DND-41 (cell line): ENCODE data around the gene TMEM208.

Experiments
- ATAC-seq: fragments of 200-7000 bp; cut with Tn5 transposase; 3 replicates; pipeline ENCODE4 v1.9.1; 2021; ENCODE audit warnings: low read depth; ENCODE audit not compliant: insufficient read depth
- DNase-seq: peaks from one replicate; pipeline ENCODE4 v3.0.0-alpha.2; 2020
- H2AFZ ChIP-seq: 2 replicates; pipeline ENCODE4 v1.6.0; 2012; ENCODE audit warnings: low read depth, low read length
- H3K27ac ChIP-seq: 2 replicates; pipeline ENCODE4 v1.5.1; 2012; ENCODE audit warnings: low read length, inconsistent platforms
- H3K27me3 ChIP-seq: fragments of 200-600 bp; sonication (generic); 2 replicates; pipeline ENCODE4 v1.6.0; 2012; ENCODE audit warnings: low read length, mild to moderate bottlenecking, inconsistent platforms; ENCODE audit not compliant: insufficient read depth, poor library complexity
- H3K36me3 ChIP-seq: 2 replicates; pipeline ENCODE4 v1.5.1; 2012; ENCODE audit warnings: low read length, inconsistent platforms; ENCODE audit not compliant: insufficient read depth
- H3K4me1 ChIP-seq: 2 replicates; pipeline ENCODE4 v1.5.1; 2012; ENCODE audit warnings: mild to moderate bottlenecking, low read length; ENCODE audit not compliant: insufficient read depth
- H3K4me2 ChIP-seq: 2 replicates; pipeline ENCODE4 v1.6.0; 2012; ENCODE audit warnings: mild to moderate bottlenecking, moderate library complexity, low read length, inconsistent platforms; ENCODE audit not compliant: insufficient read depth
- H3K4me3 ChIP-seq, 2 experiments: fragments of 200-600 bp in 1 of 2; shearing (Covaris generic) in 1 of 2; 2 replicates each; pipeline ENCODE4 v1.5.1; 2012 to 2016; ENCODE audit warnings: inconsistent platforms in 2 of 2, low read length in 2 of 2, mild to moderate bottlenecking in 2 of 2, low read depth in 1 of 2, moderate library complexity in 1 of 2
- H3K79me2 ChIP-seq: 2 replicates; pipeline ENCODE4 v1.6.0; 2012; ENCODE audit warnings: low read length, inconsistent platforms; ENCODE audit not compliant: insufficient read depth
- H3K9ac ChIP-seq: 2 replicates; pipeline ENCODE4 v1.6.0; 2012; ENCODE audit warnings: low read depth, mild to moderate bottlenecking, inconsistent platforms, low read length, moderate library complexity
- H3K9me3 ChIP-seq: 2 replicates; pipeline ENCODE4 v1.5.1; 2012; ENCODE audit warnings: low read length, moderate library complexity, mild to moderate bottlenecking, inconsistent platforms; ENCODE audit not compliant: insufficient read depth, severe bottlenecking
- H4K20me1 ChIP-seq: 2 replicates; pipeline ENCODE4 v1.6.0; 2012; ENCODE audit warnings: low read length; ENCODE audit not compliant: insufficient read depth
- EZH2 ChIP-seq: IDR thresholded peaks from 3 replicates; pipeline ENCODE4 v1.6.1; 2012; ENCODE audit warnings: borderline replicate concordance, low read depth, mild to moderate bottlenecking, moderate library complexity, low read length, inconsistent platforms; ENCODE audit not compliant: severe bottlenecking
- TF ChIP-seq, protein P1 (sequence below): IDR thresholded peaks from 2 replicates; pipeline ENCODE4 v1.5.1; 2012; ENCODE audit warnings: borderline replicate concordance, low read length, moderate library complexity, mild to moderate bottlenecking; ENCODE audit not compliant: poor library complexity, severe bottlenecking; ENCODE audit errors: extremely low read depth

Gene TMEM208

DNA sequence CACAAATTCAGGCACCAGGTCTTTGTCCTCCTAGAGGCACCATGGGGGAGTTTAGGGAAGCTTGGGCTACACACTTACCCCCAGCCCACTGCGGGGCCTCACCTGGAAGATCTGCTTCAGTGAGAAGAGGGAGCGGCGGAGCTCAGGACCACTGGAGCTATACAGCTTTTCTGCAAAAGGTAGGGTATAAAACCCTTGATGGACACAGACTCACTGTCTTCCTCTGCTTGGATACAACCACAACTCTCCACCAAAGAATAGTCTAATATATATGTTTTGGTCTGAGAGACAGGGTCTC lies 11.3 kb downstream of the TMEM208 start:
- DNase-seq (no peak), ATAC-seq (no peak)
- Histone ChIP-seq H3K4me1 (peaks cover 25% of the 10 kb centered on the region), H3K9ac (no peak overlapping the region), H3K4me3 (no peak overlapping the region), H3K79me2 (peaks cover 17% of the 10 kb centered on the region; the same call in 1 of the 2 replicates), H2AFZ (no peak overlapping the region), H4K20me1 (peaks cover 9% of the 10 kb centered on the region), H3K9me3 (no peaks in the 10 kb centered on the region), H3K27ac (no peak overlapping the region), H3K36me3 (peaks cover 30% of the 10 kb centered on the region), H3K4me2 (no peak overlapping the region), H3K27me3 (no peaks in the 10 kb centered on the region)
- TF ChIP-seq EZH2, result no peak
- TF ChIP-seq, protein P1, sequence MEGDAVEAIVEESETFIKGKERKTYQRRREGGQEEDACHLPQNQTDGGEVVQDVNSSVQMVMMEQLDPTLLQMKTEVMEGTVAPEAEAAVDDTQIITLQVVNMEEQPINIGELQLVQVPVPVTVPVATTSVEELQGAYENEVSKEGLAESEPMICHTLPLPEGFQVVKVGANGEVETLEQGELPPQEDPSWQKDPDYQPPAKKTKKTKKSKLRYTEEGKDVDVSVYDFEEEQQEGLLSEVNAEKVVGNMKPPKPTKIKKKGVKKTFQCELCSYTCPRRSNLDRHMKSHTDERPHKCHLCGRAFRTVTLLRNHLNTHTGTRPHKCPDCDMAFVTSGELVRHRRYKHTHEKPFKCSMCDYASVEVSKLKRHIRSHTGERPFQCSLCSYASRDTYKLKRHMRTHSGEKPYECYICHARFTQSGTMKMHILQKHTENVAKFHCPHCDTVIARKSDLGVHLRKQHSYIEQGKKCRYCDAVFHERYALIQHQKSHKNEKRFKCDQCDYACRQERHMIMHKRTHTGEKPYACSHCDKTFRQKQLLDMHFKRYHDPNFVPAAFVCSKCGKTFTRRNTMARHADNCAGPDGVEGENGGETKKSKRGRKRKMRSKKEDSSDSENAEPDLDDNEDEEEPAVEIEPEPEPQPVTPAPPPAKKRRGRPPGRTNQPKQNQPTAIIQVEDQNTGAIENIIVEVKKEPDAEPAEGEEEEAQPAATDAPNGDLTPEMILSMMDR, result no peak

DNA sequence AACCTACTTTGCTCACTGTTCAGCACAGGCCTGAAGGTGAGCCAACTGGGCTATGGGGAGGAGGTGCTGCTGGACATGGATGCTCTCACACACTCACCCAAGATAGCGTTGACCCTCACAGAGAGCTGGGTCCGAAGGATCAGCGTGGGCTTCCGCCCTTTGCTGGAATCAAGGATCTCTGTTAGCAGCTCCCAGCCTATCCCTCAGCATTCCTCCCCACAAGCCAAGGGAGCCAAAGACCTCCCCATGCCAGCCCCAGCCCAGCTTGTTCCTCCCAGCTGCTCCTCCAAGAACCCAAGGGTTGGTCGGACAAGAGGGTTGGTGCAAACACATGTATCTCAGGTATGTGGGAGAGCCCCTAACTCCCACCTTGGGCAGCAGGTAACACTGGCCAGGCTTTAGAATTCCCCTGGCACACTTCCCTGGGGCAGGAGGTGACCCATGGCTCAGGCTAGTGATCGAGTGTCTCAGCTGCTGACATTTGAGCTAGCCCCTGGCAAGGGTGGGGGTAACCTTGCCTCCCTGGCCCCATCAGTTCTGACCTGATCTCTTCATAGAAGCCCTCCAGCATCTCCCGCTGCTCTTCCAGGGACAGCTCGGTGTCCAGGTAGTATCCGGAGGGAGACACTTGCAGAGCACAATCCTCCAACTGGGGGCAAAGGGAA lies 12.0 kb downstream of the TMEM208 start:
- H3K36me3 ChIP-seq, result peaks cover 25% of the 10 kb centered on the region
- no peak overlapping the region for H3K4me3 ChIP-seq
- H3K9me3 ChIP-seq, result no peaks in the 10 kb centered on the region
- TF ChIP-seq, protein P1, result no peak
- no peak for TF ChIP-seq EZH2
- no peak overlapping the region for H3K4me2 ChIP-seq
- ATAC-seq, result no peak
- H4K20me1 ChIP-seq, result peaks cover 11% of the 10 kb centered on the region
- no peak overlapping the region for H3K9ac ChIP-seq
- no peak overlapping the region for H2AFZ ChIP-seq
- DNase-seq, result no peak
- H3K4me1 ChIP-seq, result peaks cover 31% of the 10 kb centered on the region
- peaks cover 21% of the 10 kb centered on the region; the same call in 1 of the 2 replicates for H3K79me2 ChIP-seq
- no peak overlapping the region for H3K27ac ChIP-seq
- no peaks in the 10 kb centered on the region for H3K27me3 ChIP-seq

DNA sequence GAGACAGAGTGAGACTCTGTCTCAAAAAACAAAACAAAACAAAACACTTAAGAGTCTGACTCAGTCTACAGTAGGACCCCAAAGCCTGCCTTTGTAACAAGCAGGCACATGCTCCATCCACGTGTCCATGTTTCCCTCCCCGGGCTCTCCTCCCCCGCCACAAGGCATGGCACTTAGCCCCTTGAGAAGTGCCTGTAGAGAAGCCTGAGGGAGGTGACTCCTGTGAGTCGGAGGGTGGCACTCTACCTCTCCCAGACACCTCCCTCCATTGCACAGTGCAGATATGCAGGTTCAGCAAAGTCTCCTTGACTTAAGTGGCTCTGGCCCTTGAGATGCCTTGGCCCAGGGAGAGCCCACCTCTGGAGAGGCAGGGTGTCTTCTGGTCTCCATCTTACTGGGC lies 13.6 kb downstream of the TMEM208 start:
- Histone ChIP-seq H3K9ac (no peak overlapping the region), H3K27me3 (no peaks in the 10 kb centered on the region), H3K79me2 (peaks cover 10% of the 10 kb centered on the region; the same call in 1 of the 2 replicates), H3K9me3 (no peaks in the 10 kb centered on the region), H3K4me2 (no peak overlapping the region), H2AFZ (no peak overlapping the region), H4K20me1 (peaks cover 22% of the 10 kb centered on the region), H3K4me1 (peaks cover 38% of the 10 kb centered on the region), H3K4me3 (no peak overlapping the region), H3K36me3 (peaks cover 16% of the 10 kb centered on the region), H3K27ac (no peak overlapping the region)
- DNase-seq (no peak), ATAC-seq (no peak)
- TF ChIP-seq, protein P1, result no peak
- TF ChIP-seq EZH2, result no peak
